ENCODE results near the gene SPAG8. TPM values are rescaled to one million over a fixed set of nuclear protein-coding genes. Genes with fewer than 3 reads are reported as not detected.

The SPAG8 gene
- total RNA-seq, 1 donor = 0.42 TPM

Other genes with a start within 250 kb of the SPAG8 start
- gene TESK1, start 207.0 kb downstream of the SPAG8 start, total RNA-seq = 7.7 TPM
- 4.9 TPM for gene CD72, start 193.8 kb downstream of the SPAG8 start, total RNA-seq
- 9.6 TPM for gene SIT1, start 161.3 kb downstream of the SPAG8 start, total RNA-seq
- gene RMRP, start 154.2 kb downstream of the SPAG8 start, total RNA-seq = 37,843 TPM
- gene CCDC107, start 154.0 kb downstream of the SPAG8 start, total RNA-seq = 6.9 TPM
- gene ARHGEF39, start 147.1 kb downstream of the SPAG8 start, total RNA-seq = 0.10 TPM
- not detected for gene CA9, start 138.3 kb downstream of the SPAG8 start, total RNA-seq
- 7.3 TPM for gene TPM2, start 122.3 kb downstream of the SPAG8 start, total RNA-seq
- 195 TPM for gene TLN1, start 80.1 kb downstream of the SPAG8 start, total RNA-seq
- 15.7 TPM for gene CREB3, start 79.6 kb downstream of the SPAG8 start, total RNA-seq
- 13.4 TPM for gene GBA2, start 63.0 kb downstream of the SPAG8 start, total RNA-seq
- gene RGP1, start 63.0 kb downstream of the SPAG8 start, total RNA-seq = 6.6 TPM
- not detected for gene MSMP, start 58.0 kb downstream of the SPAG8 start, total RNA-seq
- 1.2 TPM for gene NPR2, start 20.7 kb downstream of the SPAG8 start, total RNA-seq
- gene HINT2, start 2.8 kb upstream of the SPAG8 start, total RNA-seq = 10.7 TPM
- gene FAM221B, start 16.5 kb upstream of the SPAG8 start, total RNA-seq = not detected
- gene TMEM8B, start 17.0 kb upstream of the SPAG8 start, total RNA-seq = 2.0 TPM
- gene OR13J1, start 58.1 kb upstream of the SPAG8 start, total RNA-seq = not detected
- not detected for gene HRCT1, start 93.9 kb upstream of the SPAG8 start, total RNA-seq
- not detected for gene SPAAR, start 97.2 kb upstream of the SPAG8 start, total RNA-seq
- gene OR2S2, start 145.9 kb upstream of the SPAG8 start, total RNA-seq = not detected
- gene RECK, start 224.7 kb upstream of the SPAG8 start, total RNA-seq = 9.2 TPM